ENCODE data around the gene MOGAT2. TPM values are rescaled to one million over a fixed set of nuclear protein-coding genes. Genes with fewer than 3 reads are reported as not detected.
A peak's percentile ranks its signal among the peaks of the same experiment; 100 is the strongest.

The MOGAT2 gene
- total RNA-seq, 1 experiment from 2014 or later, result not detected

- no TSS peak for BruUV-seq (replicated peaks)
These were observed 8.1 kb downstream of the MOGAT2 start for GRCh38 chr11:75725547-75726320.

GRCh38 chr11:75728992-75729391 lies 11.4 kb downstream of the MOGAT2 start:
- BruUV-seq (replicated peaks), result no TSS peak
- H3K4me1 ChIP-seq (ENCODE audit: insufficient read depth, low read length), result no peaks in the 10 kb centered on the region
- H3K4me3 ChIP-seq (ENCODE audit: low read length), result no peak overlapping the region
- intact Hi-C loops (cut with micrococcal nuclease), result no loop called here
- TF ChIP-seq EZH2 (IDR thresholded peaks at IDR 0.05; ENCODE audit: low read length, unreplicated experiment) (no peak), EZH2phosphoT487 (IDR thresholded peaks at IDR 0.05; ENCODE audit: borderline replicate concordance, low read length) (no peak), CTCF (conservative IDR thresholded peaks at IDR 0.05; ENCODE audit: low read depth, low read length) (no peak)
- no peak overlapping the region for H3K9ac ChIP-seq (ENCODE audit: low read length)
- no peaks in the 10 kb centered on the region for H3K9me2 ChIP-seq (replicated peaks; ENCODE audit: low read length)
- ChIA-PET POLR2A (ENCODE audit: unreplicated experiment) (no interaction called here), CTCF (no interaction called here)
- H3K4me2 ChIP-seq (ENCODE audit: low read length), result no peak overlapping the region
- H4K20me1 ChIP-seq (ENCODE audit: low read length), result no peaks in the 10 kb centered on the region
- no peaks in the 10 kb centered on the region for H3K36me3 ChIP-seq (ENCODE audit: low read depth, low read length)
- no peaks in the 10 kb centered on the region for H3K9me3 ChIP-seq (ENCODE audit: low read length)
- ATAC-seq (no peak), DNase-seq (no peak)
- H3K27ac ChIP-seq (ENCODE audit: low read length), result no peak overlapping the region
- H3K27me3 ChIP-seq (ENCODE audit: low read length), result no peaks in the 10 kb centered on the region
- H3F3A ChIP-seq (ENCODE audit: low read length, unreplicated experiment), result no peaks in the 10 kb centered on the region
- H2AFZ ChIP-seq (ENCODE audit: low read length), result no peak overlapping the region
- H3K79me2 ChIP-seq (ENCODE audit: low read length), result no peaks in the 10 kb centered on the region

More at GRCh38 chr11:75725547-75726320, 8.1 kb downstream of the MOGAT2 start:
- ATAC-seq (no peak), DNase-seq (no peak)
- Histone ChIP-seq H3K4me1 (ENCODE audit: insufficient read depth, low read length) (no peaks in the 10 kb centered on the region), H3K36me3 (ENCODE audit: low read depth, low read length) (no peaks in the 10 kb centered on the region), H3K27me3 (ENCODE audit: low read length) (no peaks in the 10 kb centered on the region), H3K9me2 (replicated peaks; ENCODE audit: low read length) (no peaks in the 10 kb centered on the region), H3K4me2 (ENCODE audit: low read length) (no peak overlapping the region), H3K79me2 (ENCODE audit: low read length) (no peaks in the 10 kb centered on the region), H3F3A (ENCODE audit: low read length, unreplicated experiment) (no peaks in the 10 kb centered on the region), H3K27ac (ENCODE audit: low read length) (no peak overlapping the region), H2AFZ (ENCODE audit: low read length) (no peak overlapping the region), H3K9me3 (ENCODE audit: low read length) (no peaks in the 10 kb centered on the region), H3K9ac (ENCODE audit: low read length) (no peak overlapping the region), H4K20me1 (ENCODE audit: low read length) (no peaks in the 10 kb centered on the region), H3K4me3 (ENCODE audit: low read length) (no peak overlapping the region)
- ChIA-PET CTCF (no interaction called here), POLR2A (ENCODE audit: unreplicated experiment) (no interaction called here)
- TF ChIP-seq EZH2 (IDR thresholded peaks at IDR 0.05; ENCODE audit: low read length, unreplicated experiment), result no peak
- intact Hi-C loops (cut with micrococcal nuclease), result no loop called here

- Histone ChIP-seq H3K79me2 (ENCODE audit: low read length) (no peaks in the 10 kb centered on the region), H3K4me3 (ENCODE audit: low read length) (no peak overlapping the region), H3K4me1 (ENCODE audit: insufficient read depth, low read length) (peaks cover 7% of the 10 kb centered on the region; the same call in 1 of the 2 replicates), H3F3A (ENCODE audit: low read length, unreplicated experiment) (no peaks in the 10 kb centered on the region), H2AFZ (ENCODE audit: low read length) (no peak overlapping the region), H3K9me3 (ENCODE audit: low read length) (no peaks in the 10 kb centered on the region), H3K9ac (ENCODE audit: low read length) (no peak overlapping the region), H3K9me2 (replicated peaks; ENCODE audit: low read length) (no peaks in the 10 kb centered on the region), H4K20me1 (ENCODE audit: low read length) (no peaks in the 10 kb centered on the region), H3K27me3 (ENCODE audit: low read length) (no peaks in the 10 kb centered on the region), H3K36me3 (ENCODE audit: low read depth, low read length) (no peaks in the 10 kb centered on the region), H3K27ac (ENCODE audit: low read length) (no peak overlapping the region), H3K4me2 (ENCODE audit: low read length) (no peak overlapping the region)
- CTCF ChIA-PET, result no interaction called here
- TF ChIP-seq EZH2 (IDR thresholded peaks at IDR 0.05; ENCODE audit: low read length, unreplicated experiment) (no peak), CTCF (conservative IDR thresholded peaks at IDR 0.05; ENCODE audit: low read depth, low read length) (0 out of 2 replicates have a peak, but pooled peaks have one; percentile 25), EZH2phosphoT487 (IDR thresholded peaks at IDR 0.05; ENCODE audit: borderline replicate concordance, low read length) (no peak)
- POLR2A ChIA-PET (ENCODE audit: unreplicated experiment), result no interaction called here
- intact Hi-C loops (cut with micrococcal nuclease), result no loop called here
- BruUV-seq (replicated peaks), result no TSS peak
- ATAC-seq (no peak), DNase-seq (no peak)
These were observed 13.5 kb downstream of the MOGAT2 start for GRCh38 chr11:75731095-75731494.
